NCI-H526 (cell line): ENCODE measurements around the gene FBRS.
"Not testable (repeated sequence)": the region's sequence is repeated elsewhere in the genome, so short reads cannot be mapped to it uniquely, and the experiment has no call there.

ENCODE experiments used
- DNase-seq, 2 experiments: peaks; one replicate each; lab custom pipeline; 2025; lab: John Stamatoyannopoulos, UW

The FBRS gene

GRCh38 chr16:30664616-30665109, 6.4 kb downstream of the FBRS start:
- DNase-seq = no peak

- DNase-seq = no peak
These were observed 7.1 kb downstream of the FBRS start for GRCh38 chr16:30665155-30665829.

- no peak for DNase-seq
These were observed 7.6 kb downstream of the FBRS start for GRCh38 chr16:30665830-30666190.

- DNase-seq = no peak
These were observed 8.4 kb downstream of the FBRS start for GRCh38 chr16:30666681-30667080.

- DNase-seq = no peak
These were observed 9.2 kb downstream of the FBRS start for GRCh38 chr16:30667361-30667905.

- DNase-seq = no peak
These were observed 10.2 kb downstream of the FBRS start for GRCh38 chr16:30668393-30668792.

- no peak for DNase-seq
These were observed 11.0 kb downstream of the FBRS start for GRCh38 chr16:30669026-30669902.

GRCh38 chr16:30669903-30670824, 11.9 kb downstream of the FBRS start:
- no peak for DNase-seq

- no peak for DNase-seq
These were observed 16.9 kb downstream of the FBRS start for GRCh38 chr16:30675143-30675542.

- peak; percentile 15 to 32 for DNase-seq
These were observed 19.8 kb downstream of the FBRS start for GRCh38 chr16:30677931-30678585.

- no peak for DNase-seq
These were observed 20.3 kb downstream of the FBRS start for GRCh38 chr16:30678586-30678970.

- no peak for DNase-seq
These were observed 22.1 kb downstream of the FBRS start for GRCh38 chr16:30680326-30680725.

GRCh38 chr16:30688701-30689100, 30.5 kb downstream of the FBRS start:
- DNase-seq = no peak

- peak; percentile 54 to 72 for DNase-seq
These were observed 33.7 kb downstream of the FBRS start for GRCh38 chr16:30691907-30692306.

GRCh38 chr16:30692396-30693064, 34.3 kb downstream of the FBRS start:
- DNase-seq = peak; percentile 77 to 90

GRCh38 chr16:30694926-30695693, 36.9 kb downstream of the FBRS start:
- DNase-seq = no peak

- not testable (repeated sequence) for DNase-seq
These were observed 38.4 kb downstream of the FBRS start for GRCh38 chr16:30696646-30697045.

- peak in 1 of 2 experiments; percentile 22 for DNase-seq
These were observed 39.3 kb downstream of the FBRS start for GRCh38 chr16:30697264-30698138.
